ENCODE results near the gene MX1.

DNA sequence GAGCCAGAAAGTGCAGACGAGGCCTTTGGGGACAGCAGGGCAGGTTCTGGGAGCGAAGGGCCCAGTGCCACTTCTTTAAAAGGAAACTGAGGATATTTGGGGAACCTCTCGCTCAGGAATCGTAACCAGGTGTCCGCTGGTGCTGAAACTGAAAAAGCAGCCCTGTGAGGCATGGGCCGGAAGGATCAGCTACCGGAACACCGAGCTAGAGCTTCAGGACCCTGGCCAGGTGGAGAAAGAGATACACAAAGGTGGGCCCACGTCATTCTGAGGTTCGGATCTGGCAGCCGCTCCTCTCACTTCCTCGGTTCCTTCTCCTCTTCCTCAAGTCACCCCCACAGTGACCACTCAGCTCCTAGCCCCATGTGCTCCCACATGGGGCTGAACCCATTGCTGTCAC, 46.1 kb upstream of the MX1 start:
- TF ChIP-seq, protein P1, sequence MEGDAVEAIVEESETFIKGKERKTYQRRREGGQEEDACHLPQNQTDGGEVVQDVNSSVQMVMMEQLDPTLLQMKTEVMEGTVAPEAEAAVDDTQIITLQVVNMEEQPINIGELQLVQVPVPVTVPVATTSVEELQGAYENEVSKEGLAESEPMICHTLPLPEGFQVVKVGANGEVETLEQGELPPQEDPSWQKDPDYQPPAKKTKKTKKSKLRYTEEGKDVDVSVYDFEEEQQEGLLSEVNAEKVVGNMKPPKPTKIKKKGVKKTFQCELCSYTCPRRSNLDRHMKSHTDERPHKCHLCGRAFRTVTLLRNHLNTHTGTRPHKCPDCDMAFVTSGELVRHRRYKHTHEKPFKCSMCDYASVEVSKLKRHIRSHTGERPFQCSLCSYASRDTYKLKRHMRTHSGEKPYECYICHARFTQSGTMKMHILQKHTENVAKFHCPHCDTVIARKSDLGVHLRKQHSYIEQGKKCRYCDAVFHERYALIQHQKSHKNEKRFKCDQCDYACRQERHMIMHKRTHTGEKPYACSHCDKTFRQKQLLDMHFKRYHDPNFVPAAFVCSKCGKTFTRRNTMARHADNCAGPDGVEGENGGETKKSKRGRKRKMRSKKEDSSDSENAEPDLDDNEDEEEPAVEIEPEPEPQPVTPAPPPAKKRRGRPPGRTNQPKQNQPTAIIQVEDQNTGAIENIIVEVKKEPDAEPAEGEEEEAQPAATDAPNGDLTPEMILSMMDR (conservative IDR thresholded peaks at IDR 0.05; ENCODE audit: low read length), result no peak
- no peak for TF ChIP-seq EZH2phosphoT487 (IDR thresholded peaks at IDR 0.05; ENCODE audit: borderline replicate concordance)

Data from Loucy (cell line).